Stomach (tissue), 4 donors: ENCODE data around the gene ATP9A.
"Not testable (repeated sequence)": the region's sequence is repeated elsewhere in the genome, so short reads cannot be mapped to it uniquely, and the experiment has no call there.

ENCODE experiments used
- EP300 ChIP-seq: sonication (generic); formaldehyde crosslinking; IDR thresholded peaks from one replicate; pipeline ENCODE4 v1.6.1; 2017; ENCODE audit warnings: antibody characterized with exemption
- POLR2A ChIP-seq, 4 donors: fragments of 450-650 bp; IDR thresholded peaks; one replicate each; pipeline ENCODE4 v1.6.1; 2016; ENCODE audit warnings: antibody characterized with exemption in 4 of 4, control low read depth in 2 of 4, mild to moderate bottlenecking in 1 of 4, moderate library complexity in 1 of 4
- TF ChIP-seq, protein P1 (sequence below), 7 experiments: fragments of 450-650 bp in 4 of 7; fragments of 200-600 bp in 3 of 7; sonication (generic) in 3 of 7; IDR thresholded peaks; one replicate each; pipeline ENCODE4 v1.5.1; 2016 to 2019; ENCODE audit warnings: antibody characterized with exemption in 7 of 7, control low read depth in 2 of 7, mild to moderate bottlenecking in 1 of 7

DNA sequence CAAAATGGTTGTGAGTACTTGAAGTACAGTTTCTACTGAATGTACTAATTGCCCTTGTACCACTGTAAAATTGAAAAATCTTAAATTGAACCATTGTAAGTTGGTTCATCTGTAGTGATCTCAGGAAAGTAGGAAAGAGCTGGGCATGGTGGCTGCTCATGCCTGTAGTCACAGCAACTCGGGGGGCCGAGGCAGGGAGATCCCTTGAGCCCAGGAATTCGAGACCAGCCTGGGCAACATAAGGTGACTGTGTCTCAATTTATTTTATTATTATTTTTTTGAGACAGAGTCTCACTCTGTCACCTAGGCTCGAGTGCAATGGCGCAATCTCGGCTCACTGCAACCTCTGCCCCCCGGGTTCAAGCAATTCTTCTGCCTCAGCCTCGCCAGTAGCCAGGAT is 48.7 kb upstream of the ATP9A start:
- TF ChIP-seq, protein P1, sequence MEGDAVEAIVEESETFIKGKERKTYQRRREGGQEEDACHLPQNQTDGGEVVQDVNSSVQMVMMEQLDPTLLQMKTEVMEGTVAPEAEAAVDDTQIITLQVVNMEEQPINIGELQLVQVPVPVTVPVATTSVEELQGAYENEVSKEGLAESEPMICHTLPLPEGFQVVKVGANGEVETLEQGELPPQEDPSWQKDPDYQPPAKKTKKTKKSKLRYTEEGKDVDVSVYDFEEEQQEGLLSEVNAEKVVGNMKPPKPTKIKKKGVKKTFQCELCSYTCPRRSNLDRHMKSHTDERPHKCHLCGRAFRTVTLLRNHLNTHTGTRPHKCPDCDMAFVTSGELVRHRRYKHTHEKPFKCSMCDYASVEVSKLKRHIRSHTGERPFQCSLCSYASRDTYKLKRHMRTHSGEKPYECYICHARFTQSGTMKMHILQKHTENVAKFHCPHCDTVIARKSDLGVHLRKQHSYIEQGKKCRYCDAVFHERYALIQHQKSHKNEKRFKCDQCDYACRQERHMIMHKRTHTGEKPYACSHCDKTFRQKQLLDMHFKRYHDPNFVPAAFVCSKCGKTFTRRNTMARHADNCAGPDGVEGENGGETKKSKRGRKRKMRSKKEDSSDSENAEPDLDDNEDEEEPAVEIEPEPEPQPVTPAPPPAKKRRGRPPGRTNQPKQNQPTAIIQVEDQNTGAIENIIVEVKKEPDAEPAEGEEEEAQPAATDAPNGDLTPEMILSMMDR (IDR thresholded peaks at IDR 0.05): not testable (repeated sequence)
- TF ChIP-seq EP300; POLR2A (IDR thresholded peaks at IDR 0.05): not testable (repeated sequence)
